ENCODE measurements around the gene PLXNA2.

Gene PLXNA2

DNA sequence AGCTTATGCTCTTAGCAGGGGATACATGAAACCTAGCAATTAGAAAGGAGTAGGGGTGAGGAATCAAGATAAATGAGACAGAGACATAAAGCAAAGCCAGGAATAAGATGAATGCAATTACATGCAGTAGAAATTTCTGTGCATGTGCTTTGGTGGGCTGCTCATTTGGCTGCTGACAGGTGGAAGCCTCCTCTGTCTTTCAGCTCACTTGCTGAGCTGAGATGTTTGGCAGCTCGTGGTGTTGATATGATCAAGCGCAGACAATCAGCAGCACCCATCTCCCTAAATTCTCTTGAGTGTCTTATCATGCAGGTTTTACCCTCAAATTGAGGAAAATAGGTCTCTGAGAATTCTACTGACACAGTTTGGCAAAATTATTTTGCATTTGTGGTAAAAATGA is 224.9 kb downstream of the PLXNA2 start:
- TF ChIP-seq GATA2 (IDR thresholded peaks at IDR 0.05; ENCODE audit: low read depth, low read length), result peak; percentile 67
- no peak for TF ChIP-seq GATA3 (IDR thresholded peaks at IDR 0.05; ENCODE audit: low read depth, low read length)

DNA sequence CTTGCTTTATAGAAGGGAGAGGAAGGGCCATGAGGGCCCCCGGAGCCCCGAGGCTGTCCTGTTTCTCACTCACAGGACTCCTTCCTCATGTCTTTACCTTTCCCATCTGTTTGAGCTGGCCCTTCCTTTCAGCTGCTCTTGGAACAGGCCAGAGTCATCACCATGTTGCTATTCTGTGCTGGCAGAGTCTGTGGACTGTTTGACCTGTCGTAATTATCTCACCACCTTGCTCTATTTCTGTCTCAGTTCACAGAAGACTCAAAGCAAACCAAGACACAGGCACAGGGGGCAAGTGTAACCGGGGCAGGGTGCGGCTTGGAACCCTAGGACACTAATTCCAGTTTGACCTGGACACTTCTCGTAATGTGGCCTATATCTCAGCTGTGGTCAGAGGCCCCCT is 228.9 kb downstream of the PLXNA2 start:
- no peak for TF ChIP-seq GATA3 (IDR thresholded peaks at IDR 0.05; ENCODE audit: low read depth, low read length)
- no peak for TF ChIP-seq GATA2 (IDR thresholded peaks at IDR 0.05; ENCODE audit: low read depth, low read length)

DNA sequence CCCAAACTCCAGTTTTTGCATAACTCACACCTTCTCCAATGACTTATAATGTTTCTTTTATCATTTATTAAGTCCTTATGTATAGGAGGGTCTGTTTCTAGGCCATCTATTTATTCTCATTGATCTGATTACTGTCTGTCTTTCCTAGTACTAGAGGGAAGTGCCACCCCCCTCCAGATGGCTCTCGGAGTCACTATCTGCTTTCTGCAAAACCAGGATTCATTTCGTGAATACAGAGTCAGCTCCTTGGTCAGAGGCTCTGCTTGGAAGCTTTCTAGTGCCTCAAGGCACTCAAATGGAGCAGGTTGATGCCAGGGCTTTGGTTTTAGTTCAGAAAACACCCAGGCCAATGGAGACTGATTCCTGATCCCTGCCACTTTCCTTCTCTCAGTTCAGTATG is 231.0 kb downstream of the PLXNA2 start:
- TF ChIP-seq GATA3 (IDR thresholded peaks at IDR 0.05; ENCODE audit: low read depth, low read length), result no peak
- TF ChIP-seq GATA2 (IDR thresholded peaks at IDR 0.05; ENCODE audit: low read depth, low read length), result peak; percentile 66

DNA sequence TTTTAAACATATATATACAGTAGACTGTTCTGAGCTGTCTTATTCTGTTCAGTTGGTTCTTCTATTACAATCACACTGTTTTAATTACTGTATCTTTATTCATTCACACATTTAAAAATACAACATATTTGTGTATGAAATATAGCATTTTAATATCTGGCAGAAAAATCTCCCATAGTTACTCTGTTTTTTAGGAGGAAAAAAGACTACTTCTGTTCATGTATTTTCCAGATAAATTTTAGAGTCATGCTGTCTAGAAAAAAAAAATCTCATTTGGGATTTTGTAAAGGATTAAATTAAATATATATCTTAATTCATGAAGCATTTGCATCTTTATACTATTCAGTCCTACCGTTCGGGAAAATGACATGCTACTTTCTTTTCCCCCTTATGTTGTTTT is 231.5 kb downstream of the PLXNA2 start:
- TF ChIP-seq GATA3 (IDR thresholded peaks at IDR 0.05; ENCODE audit: low read depth, low read length), result no peak
- no peak for TF ChIP-seq GATA2 (IDR thresholded peaks at IDR 0.05; ENCODE audit: low read depth, low read length)

DNA sequence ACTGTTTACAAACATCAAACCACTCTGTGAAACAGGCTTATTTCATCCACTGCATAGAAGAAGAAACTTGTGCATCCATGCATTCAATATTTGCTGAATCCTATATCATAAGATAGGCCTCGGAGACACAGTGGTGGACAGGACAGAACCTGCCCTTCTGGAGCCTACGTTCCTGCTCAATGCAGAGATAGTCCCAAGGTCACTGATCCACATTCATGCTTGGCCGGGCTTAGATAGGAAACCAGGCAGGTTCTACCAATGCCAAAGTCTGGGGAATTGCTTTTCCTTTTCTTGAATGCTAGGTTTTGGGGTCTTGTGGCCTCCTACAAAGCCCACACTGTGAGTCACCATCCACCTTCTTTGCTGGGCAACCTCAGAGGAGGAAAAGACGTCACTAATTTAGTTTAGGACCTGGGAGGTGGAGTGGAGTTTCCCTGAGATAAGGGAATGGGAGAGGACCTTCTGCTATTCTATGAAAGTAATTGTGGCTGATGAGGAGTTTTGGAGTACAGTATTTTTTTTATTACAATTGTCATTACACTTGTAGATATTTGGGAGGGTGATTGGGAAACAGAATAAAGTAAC is 233.6 kb downstream of the PLXNA2 start:
- TF ChIP-seq GATA2 (IDR thresholded peaks at IDR 0.05; ENCODE audit: low read depth, low read length) (no peak), GATA3 (IDR thresholded peaks at IDR 0.05; ENCODE audit: low read depth, low read length) (no peak)

DNA sequence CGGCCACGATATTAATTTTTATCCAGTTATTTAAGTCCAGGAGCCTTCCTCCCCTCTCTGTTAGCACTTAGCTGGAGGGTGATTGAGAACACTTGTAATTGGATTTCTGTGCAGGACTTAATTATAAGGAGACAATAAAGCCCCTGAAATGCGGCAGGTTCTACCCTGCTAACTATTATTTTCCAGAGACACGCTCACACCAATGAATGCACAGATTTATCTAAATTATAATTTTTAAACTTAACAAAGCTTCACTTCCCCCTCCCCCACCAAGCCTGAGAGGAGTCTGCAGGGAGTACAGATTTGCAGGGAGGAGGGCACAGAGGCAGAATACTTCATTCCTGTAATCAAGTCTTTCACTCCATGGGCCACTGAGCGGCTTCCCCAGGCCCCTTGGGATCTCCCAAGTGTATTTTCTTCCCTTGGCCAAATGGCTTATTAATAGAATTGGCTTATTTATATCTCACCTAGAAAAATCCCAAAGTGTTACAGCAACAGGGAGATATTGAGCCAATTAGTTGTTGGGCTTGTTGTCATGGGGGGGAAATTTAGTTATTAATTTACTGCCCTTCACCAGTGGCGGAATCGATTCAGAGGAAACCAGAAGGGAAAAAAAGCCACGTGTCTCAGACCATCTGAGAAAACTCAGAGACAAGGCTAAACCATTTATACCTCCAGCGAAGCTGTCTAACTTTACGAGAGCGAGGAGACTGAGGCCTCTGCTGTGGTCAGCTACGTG is 234.3 kb downstream of the PLXNA2 start:
- no peak for TF ChIP-seq GATA3 (IDR thresholded peaks at IDR 0.05; ENCODE audit: low read depth, low read length)
- TF ChIP-seq GATA2 (IDR thresholded peaks at IDR 0.05; ENCODE audit: low read depth, low read length), result no peak

DNA sequence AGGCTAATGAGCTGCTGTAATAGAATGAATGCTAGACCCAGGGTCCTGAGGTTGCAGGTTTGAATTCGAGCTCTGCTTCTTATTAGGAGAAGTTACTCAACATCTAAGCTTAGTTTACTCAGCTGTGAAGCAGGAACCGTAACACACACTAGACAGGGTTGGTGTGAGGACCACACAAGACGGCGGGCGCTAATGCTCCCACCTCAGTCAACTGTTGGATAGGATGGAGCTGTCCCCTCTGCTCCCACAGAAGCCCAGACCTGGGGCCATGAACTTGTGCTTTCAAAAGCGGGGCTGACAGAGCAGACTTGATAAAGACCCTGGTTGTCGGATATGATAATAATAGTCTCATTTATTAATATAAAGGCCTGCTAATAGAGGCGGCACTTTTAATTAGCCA is 234.9 kb downstream of the PLXNA2 start:
- TF ChIP-seq GATA3 (IDR thresholded peaks at IDR 0.05; ENCODE audit: low read depth, low read length) (no peak), GATA2 (IDR thresholded peaks at IDR 0.05; ENCODE audit: low read depth, low read length) (no peak)

DNA sequence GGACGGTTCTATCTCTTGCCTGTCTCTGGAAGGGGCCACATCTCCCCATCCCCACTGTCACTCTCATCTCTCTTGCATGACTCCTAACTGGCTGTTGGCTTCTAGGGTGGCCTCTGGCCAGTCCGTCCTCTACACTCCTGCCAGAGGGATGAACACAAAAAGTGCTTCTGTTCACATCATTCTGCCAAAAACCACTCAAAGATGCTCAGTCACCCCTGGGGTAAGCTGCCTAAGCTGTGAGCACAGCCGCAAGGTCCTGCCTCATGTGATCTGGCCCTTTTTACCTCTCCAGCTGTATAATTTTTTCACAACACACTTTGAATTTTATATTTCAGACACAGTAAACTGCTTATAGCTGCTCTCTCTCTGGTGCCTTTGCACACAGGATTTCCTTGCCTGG is 235.7 kb downstream of the PLXNA2 start:
- TF ChIP-seq GATA2 (IDR thresholded peaks at IDR 0.05; ENCODE audit: low read depth, low read length) (no peak), GATA3 (IDR thresholded peaks at IDR 0.05; ENCODE audit: low read depth, low read length) (no peak)

DNA sequence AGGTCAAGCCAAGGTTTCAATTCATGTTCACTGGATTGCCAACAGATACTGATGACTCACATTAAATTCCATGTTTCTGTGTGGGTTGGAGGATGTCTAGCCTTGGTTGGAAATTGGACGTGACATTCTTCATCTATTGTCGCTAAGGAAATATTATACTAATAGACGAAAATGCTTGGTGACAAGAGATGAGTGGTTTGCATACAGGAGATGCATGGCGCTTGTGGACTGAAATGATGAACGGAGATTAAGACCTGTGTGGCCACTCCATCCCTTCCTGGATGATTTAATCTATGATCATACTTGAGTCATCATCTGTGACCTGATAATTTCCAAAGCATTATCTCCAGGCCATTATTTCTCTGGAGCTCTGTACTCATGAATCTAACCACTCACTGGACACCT is 236.2 kb downstream of the PLXNA2 start:
- TF ChIP-seq GATA3 (IDR thresholded peaks at IDR 0.05; ENCODE audit: low read depth, low read length) (no peak), GATA2 (IDR thresholded peaks at IDR 0.05; ENCODE audit: low read depth, low read length) (peak; percentile 39)

DNA sequence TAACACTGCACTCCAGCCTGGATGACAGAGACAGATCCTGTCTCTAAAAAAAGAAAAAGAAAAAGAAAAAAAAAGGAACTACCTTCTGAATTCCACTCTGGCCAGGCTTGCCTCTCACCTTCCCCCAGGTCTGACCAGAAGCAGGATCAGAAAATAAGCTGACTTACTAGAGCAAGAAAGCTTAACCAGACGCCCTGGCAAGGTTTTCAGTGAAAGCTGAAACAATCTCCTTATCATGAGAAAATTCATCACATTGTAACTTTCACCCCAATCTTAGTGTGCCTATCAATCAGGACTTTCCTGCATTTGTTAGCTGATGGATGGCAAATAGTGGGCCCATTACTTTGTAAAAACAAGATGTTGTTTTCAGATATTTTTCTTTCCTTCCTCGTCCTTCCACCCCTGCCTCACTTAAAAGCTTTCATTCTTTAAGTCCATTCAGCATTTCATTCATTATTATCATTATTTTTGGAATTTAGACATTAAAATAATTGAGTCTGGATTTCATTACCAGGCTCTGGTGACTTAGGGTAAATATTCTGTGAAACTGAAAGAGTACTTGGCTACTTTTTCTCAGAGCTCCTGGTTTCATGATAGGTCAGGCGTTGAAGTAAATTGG is 236.8 kb downstream of the PLXNA2 start:
- TF ChIP-seq GATA3 (IDR thresholded peaks at IDR 0.05; ENCODE audit: low read depth, low read length) (no peak), GATA2 (IDR thresholded peaks at IDR 0.05; ENCODE audit: low read depth, low read length) (no peak)

DNA sequence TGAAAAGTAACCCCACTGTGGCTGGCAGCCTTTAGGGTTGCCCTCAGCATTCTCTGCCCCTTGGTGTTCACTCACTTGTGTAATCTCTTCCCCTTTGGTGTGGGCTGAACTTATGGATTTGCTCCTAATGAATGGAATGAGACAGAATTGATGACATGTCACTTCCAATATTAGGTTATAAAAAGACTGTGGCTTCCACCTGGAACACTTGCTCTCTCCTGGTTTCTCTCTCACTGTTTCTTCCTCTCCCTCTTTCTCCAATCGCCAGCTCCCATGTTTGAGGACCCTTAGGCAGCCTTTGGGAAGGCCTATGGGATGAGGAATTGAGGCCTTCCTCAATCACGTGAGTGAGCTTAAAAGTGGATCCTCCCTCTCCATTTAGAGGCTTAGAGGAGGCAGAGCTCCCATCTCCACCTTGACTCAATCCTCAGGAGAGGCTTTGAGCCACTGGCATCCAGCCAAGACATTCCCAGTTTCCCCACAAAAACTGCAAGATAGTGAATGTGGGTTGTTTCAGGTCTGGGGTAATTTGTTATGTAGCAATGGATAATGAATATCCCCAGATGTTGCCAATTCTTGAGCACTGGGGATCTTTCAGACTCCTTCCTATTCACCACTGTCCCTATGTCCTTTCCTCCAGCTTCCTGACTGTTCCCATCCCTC is 237.8 kb downstream of the PLXNA2 start:
- TF ChIP-seq GATA2 (IDR thresholded peaks at IDR 0.05; ENCODE audit: low read depth, low read length) (no peak), GATA3 (IDR thresholded peaks at IDR 0.05; ENCODE audit: low read depth, low read length) (no peak)

DNA sequence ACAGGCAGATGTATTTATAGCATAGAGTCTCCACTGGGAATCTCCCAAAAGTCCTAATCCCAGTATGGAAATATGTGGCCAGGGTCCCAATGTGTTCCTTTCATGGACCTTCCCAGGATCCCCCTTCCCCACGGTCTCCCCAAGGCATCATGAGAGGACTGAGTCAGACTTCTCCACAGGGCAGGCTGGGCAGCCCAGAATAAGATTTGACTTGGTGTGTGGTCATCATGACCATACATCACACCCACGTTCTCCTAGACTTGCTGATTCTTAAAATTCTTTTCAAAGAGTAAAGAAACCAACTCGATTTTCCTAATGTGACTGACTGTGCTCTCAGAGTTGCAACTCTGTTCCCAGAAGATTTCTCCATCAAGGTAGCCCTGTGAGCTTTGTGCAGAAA is 239.3 kb downstream of the PLXNA2 start:
- TF ChIP-seq GATA3 (IDR thresholded peaks at IDR 0.05; ENCODE audit: low read depth, low read length) (no peak), GATA2 (IDR thresholded peaks at IDR 0.05; ENCODE audit: low read depth, low read length) (no peak)

DNA sequence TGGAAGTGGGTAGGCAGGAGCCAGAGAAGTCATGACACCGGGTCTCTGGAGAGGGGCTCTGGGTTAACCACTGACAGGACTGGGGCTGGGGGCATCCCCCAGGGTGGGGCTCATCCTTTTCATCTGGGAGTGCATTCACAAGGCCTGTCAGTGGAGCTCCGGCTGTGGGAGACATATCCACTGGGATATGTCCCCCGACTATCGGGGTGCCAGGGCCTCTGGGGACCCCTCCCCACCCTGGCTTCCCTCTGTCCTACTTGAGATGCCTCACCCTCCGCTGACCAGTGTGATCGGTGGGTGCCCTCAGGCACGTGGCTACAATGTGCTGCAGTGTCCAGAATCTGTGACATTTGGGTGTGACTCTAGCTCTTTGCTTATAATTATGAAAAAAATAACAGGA is 240.9 kb downstream of the PLXNA2 start:
- no peak for TF ChIP-seq GATA3 (IDR thresholded peaks at IDR 0.05; ENCODE audit: low read depth, low read length)
- no peak for TF ChIP-seq GATA2 (IDR thresholded peaks at IDR 0.05; ENCODE audit: low read depth, low read length)

DNA sequence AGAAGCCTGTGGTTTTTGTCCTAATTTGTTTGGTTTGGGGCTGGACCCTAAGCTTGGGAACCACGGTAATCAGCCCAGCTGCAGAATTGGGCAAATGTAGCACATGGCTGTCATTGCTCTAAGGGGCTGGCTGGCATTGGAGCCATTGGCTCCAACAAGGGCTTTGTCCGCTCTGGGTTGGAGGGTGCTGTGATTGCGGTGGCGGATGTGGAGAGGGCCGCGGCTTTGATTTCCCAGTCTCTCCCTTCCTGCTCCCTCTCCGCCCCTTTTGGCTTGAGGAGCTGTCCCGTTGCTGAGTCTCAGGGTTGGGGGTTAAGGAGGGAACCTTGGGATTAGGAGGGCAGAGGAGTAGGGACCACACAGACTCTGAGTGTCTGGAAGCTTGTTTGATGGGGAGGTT is 241.5 kb downstream of the PLXNA2 start:
- TF ChIP-seq GATA2 (IDR thresholded peaks at IDR 0.05; ENCODE audit: low read depth, low read length), result no peak
- TF ChIP-seq GATA3 (IDR thresholded peaks at IDR 0.05; ENCODE audit: low read depth, low read length), result no peak
